Ishikawa (cell line): Measurements from ENCODE around the gene HMGB1.

Experiments used
- CEBPB ChIP-seq: IDR thresholded peaks from 2 replicates; pipeline ENCODE4 v1.6.1; 2012
- CREB1 ChIP-seq: IDR thresholded peaks from 2 replicates; pipeline ENCODE4 v1.6.1; 2012; ENCODE audit warnings: low read depth
- EGR1 ChIP-seq: IDR thresholded peaks from 2 replicates; pipeline ENCODE4 v1.6.1; 2012
- EP300 ChIP-seq: IDR thresholded peaks from 2 replicates; pipeline ENCODE4 v1.6.1; 2012; ENCODE audit warnings: borderline replicate concordance
- FOXM1 ChIP-seq: IDR thresholded peaks from 2 replicates; pipeline ENCODE4 v1.6.1; 2012; ENCODE audit warnings: low read depth, borderline replicate concordance
- MAX ChIP-seq: IDR thresholded peaks from 2 replicates; pipeline ENCODE4 v1.6.1; 2012
- NFIC ChIP-seq: IDR thresholded peaks from 2 replicates; pipeline ENCODE4 v1.6.1; 2012
- RAD21 ChIP-seq: IDR thresholded peaks from 2 replicates; pipeline ENCODE4 v1.6.1; 2012; ENCODE audit warnings: low read depth
- REST ChIP-seq: IDR thresholded peaks from 2 replicates; pipeline ENCODE4 v1.6.1; 2012; ENCODE audit warnings: low read depth, mild to moderate bottlenecking
- TAF1 ChIP-seq: IDR thresholded peaks from 2 replicates; pipeline ENCODE4 v1.6.1; 2012; ENCODE audit warnings: low read depth, mild to moderate bottlenecking
- TCF12 ChIP-seq: IDR thresholded peaks from 2 replicates; pipeline ENCODE4 v1.6.1; 2012; ENCODE audit warnings: low read depth
- TEAD4 ChIP-seq: IDR thresholded peaks from 2 replicates; pipeline ENCODE4 v1.6.1; 2012
- USF1 ChIP-seq: IDR thresholded peaks from 2 replicates; pipeline ENCODE4 v1.6.1; 2012
- YY1 ChIP-seq: IDR thresholded peaks from 2 replicates; pipeline ENCODE4 v1.6.1; 2012; ENCODE audit warnings: low read depth
- ZBTB7A ChIP-seq: IDR thresholded peaks from 2 replicates; pipeline ENCODE4 v1.6.1; 2012; ENCODE audit warnings: low read depth

Gene HMGB1

GRCh38 chr13:30509254-30510050 is 43.7 kb upstream of the HMGB1 start:
- no peak for TF ChIP-seq MAX
- no peak for TF ChIP-seq USF1
- TF ChIP-seq TEAD4, result no peak
- TF ChIP-seq FOXM1, result no peak
- no peak for TF ChIP-seq EP300
- TF ChIP-seq RAD21, result no peak
- TF ChIP-seq REST, result no peak
- no peak for TF ChIP-seq ZBTB7A
- TF ChIP-seq TCF12, result no peak
- TF ChIP-seq TAF1, result no peak
- TF ChIP-seq CEBPB, result no peak
- TF ChIP-seq EGR1, result no peak
- no peak for TF ChIP-seq YY1

- no peak for TF ChIP-seq CREB1
- no peak for TF ChIP-seq YY1
- no peak for TF ChIP-seq CEBPB
- TF ChIP-seq USF1, result no peak
- no peak for TF ChIP-seq EP300
- no peak for TF ChIP-seq ZBTB7A
- no peak for TF ChIP-seq NFIC
- no peak for TF ChIP-seq EGR1
- no peak for TF ChIP-seq TEAD4
- TF ChIP-seq REST, result no peak
These were observed 38.3 kb upstream of the HMGB1 start for GRCh38 chr13:30504081-30504480.

- TF ChIP-seq YY1, result no peak
- TF ChIP-seq USF1, result no peak
- TF ChIP-seq CREB1, result no peak
- no peak for TF ChIP-seq EP300
- TF ChIP-seq ZBTB7A, result no peak
- TF ChIP-seq NFIC, result no peak
- TF ChIP-seq TAF1, result no peak
- no peak for TF ChIP-seq CEBPB
- TF ChIP-seq RAD21, result no peak
- TF ChIP-seq FOXM1, result no peak
- no peak for TF ChIP-seq EGR1
- no peak for TF ChIP-seq MAX
- no peak for TF ChIP-seq TEAD4
- TF ChIP-seq TCF12, result no peak
- TF ChIP-seq REST, result no peak
These were observed 36.5 kb upstream of the HMGB1 start for GRCh38 chr13:30502237-30502636.

- TF ChIP-seq EP300 (no peak), REST (no peak), TEAD4 (no peak), RAD21 (no peak), EGR1 (no peak), YY1 (no peak), ZBTB7A (no peak), USF1 (no peak), TCF12 (no peak), CEBPB (no peak), TAF1 (no peak), CREB1 (no peak), MAX (no peak), NFIC (no peak), FOXM1 (no peak)
These were observed 33.6 kb upstream of the HMGB1 start for GRCh38 chr13:30499338-30499737.
